ENCODE results near the gene RAB9A.

The RAB9A gene

GRCh38 chrX:13649838-13650237, 39.1 kb upstream of the RAB9A start:
- no peak for TF ChIP-seq CTCF (IDR thresholded peaks at IDR 0.05; ENCODE audit: low read depth, low read length)
- no peak for TF ChIP-seq MAX (IDR thresholded peaks at IDR 0.05; ENCODE audit: low read depth, low read length)
- no peak for TF ChIP-seq POLR2A (IDR thresholded peaks at IDR 0.05; ENCODE audit: extremely low read depth, insufficient read length)
- no peak for TF ChIP-seq MYC (IDR thresholded peaks at IDR 0.05; ENCODE audit: low read depth, low read length)
- no peak overlapping the region for H3K4me3 ChIP-seq (ENCODE audit: low read depth, low read length)
- DNase-seq (ENCODE audit: low read depth): no peak

- TF ChIP-seq MAX (IDR thresholded peaks at IDR 0.05; ENCODE audit: low read depth, low read length): no peak
- no peak for TF ChIP-seq MYC (IDR thresholded peaks at IDR 0.05; ENCODE audit: low read depth, low read length)
- no peak for TF ChIP-seq POLR2A (IDR thresholded peaks at IDR 0.05; ENCODE audit: extremely low read depth, insufficient read length)
- TF ChIP-seq CTCF (IDR thresholded peaks at IDR 0.05; ENCODE audit: low read depth, low read length): no peak
- H3K4me3 ChIP-seq (ENCODE audit: low read depth, low read length): no peak overlapping the region
- DNase-seq (ENCODE audit: low read depth): no peak
Measured at GRCh38 chrX:13650318-13650717, 38.6 kb upstream of the RAB9A start.

GRCh38 chrX:13651150-13651549, 37.8 kb upstream of the RAB9A start:
- H3K4me3 ChIP-seq (ENCODE audit: low read depth, low read length): no peak overlapping the region
- DNase-seq (ENCODE audit: low read depth): no peak
- no peak for TF ChIP-seq MYC (IDR thresholded peaks at IDR 0.05; ENCODE audit: low read depth, low read length)
- no peak for TF ChIP-seq MAX (IDR thresholded peaks at IDR 0.05; ENCODE audit: low read depth, low read length)
- TF ChIP-seq POLR2A (IDR thresholded peaks at IDR 0.05; ENCODE audit: extremely low read depth, insufficient read length): no peak
- TF ChIP-seq CTCF (IDR thresholded peaks at IDR 0.05; ENCODE audit: low read depth, low read length): no peak

- H3K4me3 ChIP-seq (ENCODE audit: low read depth, low read length): peak overlapping the region; percentile 82
- no peak for TF ChIP-seq POLR2A (IDR thresholded peaks at IDR 0.05; ENCODE audit: extremely low read depth, insufficient read length)
- TF ChIP-seq CTCF (IDR thresholded peaks at IDR 0.05; ENCODE audit: low read depth, low read length): no peak
- no peak for TF ChIP-seq MAX (IDR thresholded peaks at IDR 0.05; ENCODE audit: low read depth, low read length)
- TF ChIP-seq MYC (IDR thresholded peaks at IDR 0.05; ENCODE audit: low read depth, low read length): no peak
- peak; percentile 20 for DNase-seq (ENCODE audit: low read depth)
Measured at GRCh38 chrX:13652287-13652793, 36.6 kb upstream of the RAB9A start.

- peak within 1 kb of the TSS; percentile 82 for H3K4me3 ChIP-seq (ENCODE audit: low read depth, low read length)
- TF ChIP-seq CTCF (IDR thresholded peaks at IDR 0.05; ENCODE audit: low read depth, low read length) (no peak), POLR2A (IDR thresholded peaks at IDR 0.05; ENCODE audit: extremely low read depth, insufficient read length) (peak; percentile 35), MYC (IDR thresholded peaks at IDR 0.05; ENCODE audit: low read depth, low read length) (peak; percentile 88), MAX (IDR thresholded peaks at IDR 0.05; ENCODE audit: low read depth, low read length) (peak; percentile 100)
- DNase-seq (ENCODE audit: low read depth): peak; percentile 97
Measured at GRCh38 chrX:13652850-13653693, 35.9 kb upstream of the RAB9A start, which contains the start of gene TCEANC. TCEANC (plus strand) TSS chrX:13653141; CDS start chrX:13662509, 9,368 bp downstream.
